Stimulated activated CD4-positive, alpha-beta T cell treated with anti-CD3 and anti-CD28 coated beads, Interleukin-15, amount 100 ng/mL, for 24 hours (primary cell): ENCODE results near the gene GLRX2.

Source experiments
- DNase-seq: peaks from one replicate; pipeline ENCODE4 v3.0.0-alpha.2; 2020

The GLRX2 gene

DNA sequence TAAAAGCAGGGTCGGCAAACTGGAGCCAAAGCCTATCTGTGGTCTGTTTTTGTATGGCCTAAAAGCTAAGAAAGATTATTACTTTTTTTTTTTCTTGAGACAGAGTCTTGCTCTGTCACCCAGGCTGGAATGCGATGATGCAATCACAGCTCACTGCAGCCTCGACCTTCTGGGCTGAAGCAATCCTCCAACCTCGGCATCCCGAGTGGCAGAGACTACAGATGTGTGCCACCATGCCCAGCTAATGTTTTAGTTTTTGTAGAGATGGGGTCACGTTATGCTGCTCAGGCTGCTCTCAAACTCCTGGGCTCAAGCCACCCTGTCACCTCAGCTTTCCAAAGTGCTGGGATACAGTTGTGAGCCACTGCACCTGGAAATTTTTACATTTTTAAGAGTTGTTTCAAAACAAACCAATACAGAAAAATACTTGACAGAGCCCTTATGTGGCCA, 6.5 kb upstream of the GLRX2 start:
- no peak for DNase-seq

DNA sequence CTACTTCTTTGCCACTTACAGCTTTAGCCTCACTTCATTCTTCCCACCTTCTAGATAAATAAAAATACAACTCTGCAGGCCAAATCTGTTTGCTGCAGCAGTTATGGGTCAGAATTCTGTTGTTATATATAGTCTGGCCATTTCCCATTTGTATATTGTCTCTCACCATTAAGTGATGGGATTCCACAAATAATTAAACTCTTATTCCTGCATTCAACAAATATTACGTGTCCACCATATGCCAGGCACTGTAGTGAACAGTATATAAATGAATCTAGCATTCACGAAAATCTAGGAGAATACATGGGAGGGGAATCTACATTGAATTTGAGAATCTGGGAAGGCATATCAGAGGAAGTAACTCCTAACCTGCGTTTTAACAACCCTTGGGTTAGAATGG, 5.7 kb upstream of the GLRX2 start:
- no peak for DNase-seq

DNA sequence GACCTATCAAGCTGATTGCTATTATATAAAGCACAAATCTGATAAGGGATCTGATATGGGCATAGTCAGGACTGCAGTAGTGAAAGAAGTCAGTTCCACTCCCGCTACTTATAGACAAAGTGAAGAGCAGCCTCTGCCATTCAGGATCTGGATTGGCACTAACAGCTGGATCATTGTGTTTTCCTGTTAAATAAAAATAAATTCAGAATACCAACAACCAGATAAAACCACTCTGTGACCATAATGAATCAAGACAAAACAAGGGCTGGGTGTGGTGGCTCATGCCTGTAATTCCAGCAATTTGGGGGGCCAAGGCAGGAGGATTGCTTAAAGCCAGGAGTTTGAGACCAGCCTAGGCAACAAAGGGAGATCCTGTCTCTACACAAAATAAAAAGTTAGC, 5.0 kb upstream of the GLRX2 start:
- DNase-seq = no peak

DNA sequence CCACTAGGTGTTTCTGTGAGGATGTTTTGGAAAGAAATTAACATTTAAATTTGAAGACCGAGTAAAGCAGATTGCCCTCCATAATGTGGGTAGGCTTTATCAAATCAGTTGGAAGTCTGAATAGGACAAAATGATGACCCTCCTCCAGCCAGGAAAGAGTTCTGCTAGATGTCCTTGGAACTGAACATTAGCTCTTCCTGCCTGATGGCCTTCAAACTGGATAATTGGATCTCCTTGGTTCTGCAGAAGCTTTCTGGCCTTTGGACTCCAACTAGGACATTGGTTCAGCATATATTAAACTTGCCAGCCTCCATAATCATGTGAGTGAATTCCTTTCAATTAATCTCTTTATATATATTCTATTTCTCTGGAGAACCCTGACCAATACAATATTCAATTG, 4.4 kb upstream of the GLRX2 start:
- DNase-seq = no peak

DNA sequence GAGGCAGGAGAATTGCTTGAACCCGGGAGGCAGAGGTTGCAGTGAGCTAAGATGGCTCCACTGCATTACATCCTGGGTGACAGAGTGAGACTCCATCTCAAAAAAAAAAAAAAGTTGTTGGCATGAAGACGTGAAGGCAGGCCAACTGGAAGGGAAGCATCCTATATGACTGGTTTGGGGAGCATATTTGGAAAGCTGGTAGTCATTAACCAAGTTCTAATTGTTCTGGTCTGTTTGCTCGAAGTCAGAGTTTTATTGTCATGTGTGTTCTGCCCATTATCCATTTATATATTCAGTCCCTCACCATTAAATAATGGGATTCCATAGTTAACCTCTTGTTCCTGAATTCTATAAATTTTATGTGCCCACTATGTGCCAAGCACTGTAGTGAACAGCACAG, 3.3 kb upstream of the GLRX2 start:
- DNase-seq = no peak

DNA sequence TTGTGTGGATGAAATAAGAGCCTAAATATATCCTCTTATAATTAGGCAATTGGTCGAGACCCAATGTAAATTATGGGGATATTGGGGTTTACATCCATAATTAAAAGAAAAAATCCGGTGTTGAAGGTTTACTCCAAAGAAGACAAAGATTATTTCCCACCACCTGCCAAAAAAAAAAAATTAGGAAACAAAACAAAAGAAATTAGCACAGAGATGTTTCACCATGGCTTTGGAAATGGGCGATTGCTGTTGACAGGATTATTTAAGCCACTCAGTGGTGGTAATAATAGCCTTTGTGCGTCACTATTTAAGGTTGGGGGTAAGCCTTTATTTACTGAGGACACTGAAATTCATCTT, 585 bp upstream of the GLRX2 start:
- no peak for DNase-seq

DNA sequence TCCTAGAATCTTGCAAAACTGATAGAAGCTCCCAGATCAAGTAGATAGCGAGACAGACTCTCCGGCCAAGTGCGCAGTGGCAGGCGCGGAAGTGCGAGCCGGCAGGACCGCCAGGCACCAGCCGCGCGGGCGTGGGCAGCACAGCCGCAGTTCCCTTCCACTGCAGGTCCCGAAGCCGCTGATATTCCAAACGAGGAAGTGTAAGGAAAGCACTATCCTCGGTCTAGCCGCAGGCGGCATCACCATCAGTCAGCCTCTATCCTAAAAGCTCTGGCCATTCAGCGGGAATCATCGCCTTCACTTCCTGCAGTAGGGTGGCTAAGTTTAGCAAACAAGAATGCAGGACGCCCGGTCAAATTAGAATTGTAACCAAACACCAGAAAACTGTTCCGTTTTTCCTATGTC, 710 bp downstream of the GLRX2 start:
- DNase-seq = peak; percentile 44

DNA sequence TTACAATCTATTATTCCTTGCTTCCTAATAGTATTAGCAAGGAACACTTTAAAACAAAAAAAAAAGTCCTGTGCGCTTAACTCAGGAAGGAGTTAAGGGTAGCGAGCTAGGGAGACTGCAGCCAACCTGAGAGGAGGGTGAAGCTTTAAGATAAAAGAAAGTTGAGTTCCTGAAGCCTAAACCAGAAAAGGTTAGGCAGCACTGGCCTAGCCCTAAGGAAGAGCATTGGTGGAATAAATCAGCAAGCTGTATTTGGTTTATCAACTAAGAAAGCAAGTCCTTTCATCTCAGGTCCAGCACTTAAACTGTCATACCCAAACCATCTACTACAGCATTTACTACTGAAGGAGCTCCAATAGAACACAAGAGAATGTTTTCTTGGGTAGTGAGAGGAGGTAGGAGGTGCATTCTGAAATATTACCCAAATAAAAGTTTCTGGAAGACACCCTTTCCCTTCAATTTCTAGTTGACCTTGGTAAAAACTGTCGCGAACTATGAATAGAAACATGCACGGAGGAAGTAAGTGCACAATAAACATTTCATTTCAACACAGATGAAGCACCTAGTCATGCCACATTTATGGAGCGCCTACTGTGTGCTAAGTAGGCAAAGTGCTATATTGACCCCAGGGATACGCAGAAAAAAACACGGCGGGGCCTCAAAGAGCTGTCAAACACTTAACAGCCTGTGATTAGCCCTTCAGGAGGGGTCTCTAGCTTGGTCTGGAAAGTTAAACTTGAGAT, 1.3 kb downstream of the GLRX2 start:
- no peak for DNase-seq

DNA sequence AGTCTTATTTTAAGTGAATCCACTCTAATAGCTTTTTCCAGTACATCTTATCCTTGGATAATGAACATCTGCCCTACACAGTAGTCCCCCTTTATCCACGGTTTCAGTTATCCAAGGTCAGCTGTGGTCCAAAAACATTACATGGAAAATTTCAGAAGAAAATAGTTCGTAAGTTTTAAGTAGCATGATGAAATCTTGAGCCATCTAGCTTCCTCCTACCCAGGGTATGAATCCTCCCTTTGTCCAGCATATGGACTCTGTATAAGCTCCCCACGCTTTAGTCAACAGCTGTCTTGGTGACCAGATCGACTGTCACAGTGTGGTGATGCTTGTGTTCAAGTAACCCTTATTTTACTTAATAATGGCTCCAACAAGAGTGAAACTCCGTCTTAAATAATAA, 2.6 kb downstream of the GLRX2 start:
- no peak for DNase-seq

DNA sequence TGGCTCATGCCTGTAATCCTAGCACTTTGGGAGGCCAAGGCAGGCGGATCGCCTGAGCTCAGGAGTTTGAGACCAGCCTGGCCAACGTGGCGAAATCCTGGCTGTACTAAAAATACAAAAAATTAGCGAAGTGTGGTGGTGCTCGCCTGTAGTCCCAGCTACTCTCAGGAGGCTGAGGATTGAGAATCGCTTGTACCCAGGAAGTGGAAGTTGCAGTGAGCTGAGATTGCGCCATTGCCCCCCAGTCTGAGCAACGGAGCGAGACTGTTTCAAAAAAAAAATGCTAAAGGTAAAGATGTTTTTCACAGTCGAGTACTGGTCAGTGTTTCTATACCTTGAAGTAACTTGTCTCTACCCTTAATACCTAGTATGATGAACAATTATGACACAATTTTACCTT, 11.1 kb downstream of the GLRX2 start:
- no peak for DNase-seq

DNA sequence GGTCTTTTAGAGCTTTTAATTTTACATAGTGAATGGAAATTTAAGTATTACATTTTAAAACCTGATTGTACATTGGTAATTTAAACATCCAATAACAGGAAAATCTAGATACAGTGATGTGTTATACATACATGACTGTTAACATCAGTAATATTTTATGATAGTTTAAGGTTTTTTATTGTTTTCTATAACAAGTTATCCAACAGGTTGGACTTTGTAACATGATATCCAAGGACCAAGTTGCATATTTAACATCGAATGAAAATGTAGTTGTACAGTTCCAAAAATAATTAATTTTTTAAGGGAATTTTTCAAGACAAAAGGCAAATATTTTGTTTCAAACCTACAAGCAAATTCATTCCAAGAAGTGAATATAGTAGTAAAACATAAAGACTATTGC, 14.3 kb downstream of the GLRX2 start:
- no peak for DNase-seq

DNA sequence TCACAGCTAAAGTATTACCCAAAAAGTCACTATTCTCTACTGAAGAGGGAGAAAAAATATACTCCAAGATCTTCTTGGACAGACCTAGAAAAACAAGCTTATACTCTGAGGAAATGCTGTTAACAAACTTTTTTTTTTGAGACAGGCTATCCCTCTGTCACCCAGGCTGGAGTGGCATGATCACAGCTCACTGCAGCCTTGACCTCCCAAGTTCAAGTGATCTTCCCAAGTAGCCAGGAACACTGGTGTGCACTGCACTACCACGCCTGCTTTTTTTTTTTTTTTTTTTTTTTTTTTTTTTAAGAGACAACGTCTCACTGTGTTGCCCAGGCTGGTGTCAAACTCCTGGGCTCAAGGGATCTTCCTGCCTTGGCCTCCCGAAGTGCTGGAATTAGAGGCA, 17.3 kb downstream of the GLRX2 start:
- DNase-seq = no peak

DNA sequence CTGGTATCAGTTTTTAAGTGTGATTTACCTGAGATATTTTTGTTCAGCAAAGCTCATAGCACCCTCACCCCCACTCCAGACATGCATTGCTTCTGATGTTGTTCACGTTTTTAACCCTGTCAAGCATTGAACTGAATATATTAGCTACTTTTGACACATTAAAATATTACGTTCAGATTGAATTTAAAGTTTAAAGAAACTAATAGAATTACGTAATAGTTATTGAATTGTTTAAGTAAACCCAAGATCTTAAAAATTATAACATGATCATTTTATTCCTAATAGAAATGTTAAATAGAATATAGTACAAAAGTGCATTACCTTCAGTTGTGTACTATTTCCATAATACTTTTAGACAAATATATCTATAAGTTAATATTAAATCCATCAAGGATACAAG, 18.9 kb downstream of the GLRX2 start:
- no peak for DNase-seq

DNA sequence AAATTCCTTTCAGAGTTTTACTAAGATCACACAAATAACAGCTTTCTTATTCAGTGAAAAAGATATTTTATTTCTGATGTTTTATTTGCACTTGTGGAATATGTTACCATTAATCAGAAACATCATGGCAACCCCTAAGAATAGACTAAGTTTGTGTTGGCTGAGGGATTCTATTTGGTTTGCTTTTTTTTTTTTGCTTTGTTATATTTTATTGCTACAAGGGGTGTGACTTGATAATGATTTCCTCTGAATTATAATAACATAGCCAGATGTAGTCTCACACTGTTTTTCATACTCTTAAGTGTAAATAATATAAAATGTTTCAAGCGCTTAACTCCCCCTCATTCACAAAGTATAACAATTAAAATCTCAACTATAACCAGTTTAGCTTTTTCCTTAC, 20.0 kb downstream of the GLRX2 start:
- DNase-seq = no peak

DNA sequence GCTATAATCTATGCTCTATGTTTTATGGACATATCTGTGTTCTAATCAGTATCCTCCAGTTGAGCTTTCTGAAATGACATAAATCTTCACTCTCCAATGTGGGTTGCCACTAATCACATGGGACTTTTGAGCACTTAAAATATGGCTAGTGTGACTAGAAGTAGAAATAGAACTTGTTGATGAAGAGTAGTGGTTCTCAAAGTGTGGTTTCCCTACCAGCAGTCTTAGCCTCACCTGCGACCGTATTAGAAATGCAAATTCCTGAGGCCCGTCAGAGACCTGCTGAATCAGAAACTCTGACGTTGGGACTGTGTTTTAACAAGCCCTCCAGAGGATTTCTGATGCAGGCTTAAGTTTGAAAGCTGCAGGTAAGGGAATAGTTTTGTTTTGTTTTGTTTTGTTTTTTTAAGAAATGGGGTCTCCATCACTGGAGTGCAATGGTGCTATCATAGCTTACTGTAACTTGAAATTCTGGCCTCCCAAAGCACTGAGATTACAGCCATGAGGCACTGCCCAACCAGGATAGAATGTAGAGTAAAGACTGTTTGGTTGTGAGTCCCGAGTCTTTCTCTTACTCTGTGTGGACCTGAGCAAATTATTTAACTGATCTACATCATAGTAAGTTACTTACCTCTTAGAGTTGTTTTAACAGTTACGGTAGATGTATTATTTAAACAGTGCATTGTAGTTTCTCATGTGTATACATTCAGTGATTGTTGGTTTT, 21.7 kb downstream of the GLRX2 start:
- DNase-seq = no peak

DNA sequence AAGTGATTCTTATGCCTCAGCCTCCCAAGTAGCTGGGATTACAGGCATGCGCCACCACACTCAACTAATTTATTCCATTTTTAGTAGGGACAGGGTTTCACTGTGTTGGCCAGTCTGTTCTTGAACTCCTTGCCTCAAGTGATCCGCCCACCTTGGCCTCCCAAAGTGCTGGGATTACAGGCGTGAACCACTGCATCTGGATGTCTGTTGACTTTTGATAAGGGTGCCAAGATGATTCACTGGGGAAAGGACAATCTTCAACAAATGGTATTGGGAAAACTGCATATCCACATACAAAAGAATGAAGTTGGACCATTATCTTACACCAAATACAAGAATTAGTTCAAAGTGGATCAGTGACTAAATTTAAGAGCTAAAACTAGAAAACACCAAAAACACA, 26.0 kb downstream of the GLRX2 start:
- no peak for DNase-seq

DNA sequence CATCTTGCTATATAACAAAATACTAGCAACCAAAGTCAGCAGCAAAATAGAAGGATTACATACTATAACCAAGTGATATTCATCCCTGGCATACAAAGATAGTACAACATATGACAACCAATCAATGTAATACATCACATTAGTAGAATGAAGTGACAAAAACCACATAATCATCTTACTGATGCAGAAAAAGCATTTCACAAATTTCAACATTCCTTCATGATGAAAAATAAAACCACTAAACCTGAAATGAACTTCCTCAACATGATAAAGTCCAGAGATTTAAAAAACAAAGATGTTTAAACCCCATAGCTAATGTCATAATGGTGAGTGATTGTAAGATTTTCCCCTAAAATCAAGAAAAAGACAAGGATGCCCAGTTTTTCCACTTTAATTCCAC, 27.2 kb downstream of the GLRX2 start:
- DNase-seq = no peak

DNA sequence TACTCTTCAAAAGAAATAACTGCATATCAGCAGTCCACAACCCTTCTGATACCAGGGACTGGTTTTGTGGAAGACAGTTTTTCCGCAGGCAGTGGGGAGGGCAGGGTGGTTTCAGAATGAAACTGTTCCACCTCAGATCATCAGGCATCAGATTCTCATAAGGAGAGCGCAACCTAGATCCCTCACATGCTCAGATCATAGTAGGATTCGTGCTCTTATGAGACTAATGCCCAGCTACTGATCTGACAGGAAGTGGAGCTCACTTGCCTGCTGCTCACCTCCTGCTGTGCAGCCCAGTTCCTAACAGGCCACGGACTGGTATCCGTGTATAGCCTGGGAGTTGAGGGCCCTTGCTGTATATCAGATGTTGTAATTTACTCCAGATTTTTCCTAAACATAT, 34.3 kb downstream of the GLRX2 start:
- DNase-seq = peak; percentile 46

DNA sequence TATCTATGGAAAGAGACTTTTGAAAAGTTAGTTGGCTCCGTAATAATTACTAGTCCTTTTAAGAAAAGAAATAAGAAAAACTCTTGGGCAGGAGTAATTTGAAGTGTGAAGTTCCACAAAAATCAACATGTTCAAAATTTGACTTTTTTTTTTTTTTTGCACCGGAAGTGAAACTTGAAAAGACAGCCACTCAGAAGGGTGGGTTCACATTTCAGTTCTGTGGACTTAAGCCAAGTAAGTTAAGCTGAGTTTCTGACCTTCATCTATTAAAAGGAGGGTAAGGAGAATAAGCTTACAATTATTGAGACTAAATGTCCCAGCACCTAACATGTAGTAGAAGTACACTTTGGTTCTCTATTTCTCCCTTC, 34.8 kb downstream of the GLRX2 start:
- DNase-seq = no peak

DNA sequence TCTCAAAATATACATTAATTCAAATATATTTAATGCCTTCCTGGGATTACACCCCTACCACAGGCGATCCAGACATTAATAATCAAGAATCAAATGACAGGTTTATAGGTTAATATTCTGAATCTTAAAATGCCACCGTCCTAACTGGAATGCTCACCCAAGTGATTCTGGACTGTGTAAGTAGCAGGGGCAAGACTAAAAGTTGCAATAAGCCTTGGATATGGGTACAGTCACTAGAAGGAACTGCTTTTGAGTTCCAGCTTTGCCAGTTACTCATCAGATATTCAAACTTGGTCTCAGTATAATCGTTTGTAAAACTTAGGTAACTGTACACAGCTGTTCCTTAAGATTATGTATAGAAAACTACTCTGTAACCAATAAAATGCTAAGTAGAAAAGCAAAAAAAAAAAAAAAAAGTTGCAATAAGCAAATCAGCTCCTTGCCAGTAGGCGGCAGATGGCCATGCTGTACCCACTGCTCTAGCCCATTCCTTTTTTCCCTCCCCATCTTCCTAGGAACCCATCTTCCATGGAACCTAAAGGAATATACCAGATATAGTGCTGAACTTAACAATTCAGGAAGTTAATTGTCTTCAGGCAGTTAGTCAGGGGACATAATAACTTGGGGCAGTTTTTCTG, 35.3 kb downstream of the GLRX2 start:
- DNase-seq = no peak

DNA sequence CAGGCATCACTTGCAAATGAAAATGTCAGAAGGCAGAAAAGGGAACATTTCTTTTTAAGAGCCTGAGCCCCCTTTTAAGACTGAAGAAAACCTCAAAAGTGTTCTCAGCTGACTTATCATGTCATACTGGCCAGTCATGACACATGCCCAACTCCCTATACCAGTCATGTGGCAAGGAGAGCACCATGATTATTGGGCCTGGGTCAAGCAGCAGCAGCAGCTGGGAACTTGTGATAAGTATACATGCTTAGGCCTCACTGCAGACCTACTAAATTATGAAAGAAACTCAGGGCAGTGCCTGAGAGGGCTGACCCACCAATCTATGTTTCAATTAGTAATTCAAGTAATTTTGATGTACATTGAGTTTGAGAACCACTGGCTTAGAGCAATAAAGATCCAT, 37.2 kb downstream of the GLRX2 start:
- DNase-seq = no peak

DNA sequence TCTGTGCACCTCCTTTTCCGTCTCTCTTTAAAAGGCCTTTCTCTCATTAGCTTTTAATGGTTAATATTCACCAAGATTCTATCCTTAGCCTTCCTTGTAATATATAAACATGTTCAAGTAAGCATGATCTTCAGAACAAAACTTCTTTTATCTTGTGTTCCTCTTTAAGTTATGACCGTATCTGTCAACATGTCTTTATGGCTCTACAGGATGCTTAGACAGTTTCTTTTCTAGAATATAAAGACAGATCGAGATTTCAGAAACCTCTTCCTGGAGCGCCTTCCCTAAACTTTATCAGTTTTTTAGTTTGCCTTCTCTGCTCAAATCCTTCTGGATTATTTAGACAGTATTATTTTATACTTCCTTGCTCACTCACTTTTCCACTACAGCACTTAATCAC, 38.6 kb downstream of the GLRX2 start:
- DNase-seq = no peak

DNA sequence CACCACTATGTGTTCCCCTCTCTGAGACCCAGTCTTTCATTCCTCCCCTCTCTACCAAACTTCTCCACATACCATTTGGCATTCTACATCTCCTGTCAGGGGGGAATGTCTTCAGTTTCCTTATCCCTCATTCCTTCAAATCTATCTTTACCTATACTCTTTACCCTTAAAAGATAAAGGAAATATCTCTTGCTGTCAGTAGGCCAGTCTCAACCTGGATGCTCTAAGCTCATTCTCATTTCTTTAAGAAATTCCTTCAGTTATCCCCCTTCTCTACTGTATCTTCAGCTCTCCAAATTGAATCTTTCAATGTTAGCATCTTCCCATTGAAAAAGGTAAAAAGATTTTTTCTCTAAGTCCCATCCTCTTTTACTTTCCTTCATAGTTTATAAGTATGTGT, 39.3 kb downstream of the GLRX2 start:
- no peak for DNase-seq

DNA sequence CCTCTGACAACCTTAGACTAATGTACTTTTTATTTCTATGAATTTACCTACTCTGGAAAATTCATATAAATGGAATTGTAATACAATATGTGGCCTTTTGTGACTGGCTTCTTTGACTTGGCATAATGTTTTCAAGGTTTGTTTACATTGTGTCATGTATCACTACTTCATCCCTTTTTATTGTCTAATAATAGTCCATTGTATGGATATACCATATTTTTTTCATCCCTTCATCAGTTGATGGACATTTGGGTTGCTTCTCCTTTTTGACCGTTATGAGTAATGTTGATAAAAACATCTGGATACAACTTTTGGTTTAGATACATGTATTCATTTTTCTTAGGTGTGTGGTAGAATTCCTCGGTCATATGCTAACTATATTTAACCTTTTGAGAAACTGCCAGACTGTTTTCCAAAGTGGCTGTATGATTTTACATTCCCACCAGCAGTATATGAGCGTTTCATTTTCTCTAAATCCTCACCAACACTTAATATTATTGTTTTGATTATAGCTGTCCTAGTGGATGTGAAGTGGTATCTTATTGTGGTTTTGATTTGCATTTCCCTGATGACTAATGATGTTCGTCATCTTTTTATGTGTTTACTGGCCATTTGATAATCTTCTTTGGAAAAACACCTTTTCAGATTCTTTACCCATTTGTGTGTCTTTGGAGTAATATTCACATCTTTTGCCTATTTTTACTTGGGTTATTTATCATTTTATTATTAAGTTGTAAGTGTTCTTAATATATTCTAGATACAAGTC, 42.3 kb downstream of the GLRX2 start:
- DNase-seq = no peak
